MV-4-11 (cell line): ENCODE results near the gene TCP11L2.

Experiments
- DNase-seq: peaks from one replicate; lab custom pipeline; 2025; lab: John Stamatoyannopoulos, UW

TCP11L2 gene

GRCh38 chr12:106302401-106303201 is at the start of gene TCP11L2:
TSS of gene TCP11L2 (plus strand) at chr12:106302733. CDS start at chr12:106311076, 8,343 bp downstream.
- DNase-seq = peak; percentile 68

GRCh38 chr12:106254724-106255123 is 47.8 kb upstream of the TCP11L2 start:
- DNase-seq = no peak

GRCh38 chr12:106255493-106255892 is 47.0 kb upstream of the TCP11L2 start:
- no peak for DNase-seq

GRCh38 chr12:106255952-106256351 is 46.6 kb upstream of the TCP11L2 start:
- DNase-seq = no peak

- no peak for DNase-seq
Measured at GRCh38 chr12:106256524-106256923, 46.0 kb upstream of the TCP11L2 start.

- no peak for DNase-seq
Measured at GRCh38 chr12:106258226-106258625, 44.3 kb upstream of the TCP11L2 start.

GRCh38 chr12:106258935-106259334 is 43.6 kb upstream of the TCP11L2 start:
- no peak for DNase-seq

- no peak for DNase-seq
Measured at GRCh38 chr12:106265116-106265515, 37.4 kb upstream of the TCP11L2 start.

GRCh38 chr12:106267535-106267934 is 35.0 kb upstream of the TCP11L2 start:
- peak; percentile 91 for DNase-seq

GRCh38 chr12:106269150-106269771 is 33.3 kb upstream of the TCP11L2 start:
- DNase-seq = peak; percentile 64

GRCh38 chr12:106271575-106272505 is 30.7 kb upstream of the TCP11L2 start:
- no peak for DNase-seq

GRCh38 chr12:106273491-106273890 is 29.0 kb upstream of the TCP11L2 start:
- DNase-seq = peak; percentile 46

- no peak for DNase-seq
Measured at GRCh38 chr12:106274012-106274411, 28.5 kb upstream of the TCP11L2 start.

- no peak for DNase-seq
Measured at GRCh38 chr12:106274575-106275121, 27.9 kb upstream of the TCP11L2 start.

- no peak for DNase-seq
Measured at GRCh38 chr12:106275458-106275857, 27.1 kb upstream of the TCP11L2 start.

- peak; percentile 80 for DNase-seq
Measured at GRCh38 chr12:106276032-106276740, 26.3 kb upstream of the TCP11L2 start.

- no peak for DNase-seq
Measured at GRCh38 chr12:106280106-106280505, 22.4 kb upstream of the TCP11L2 start.

GRCh38 chr12:106281056-106281782 is 21.3 kb upstream of the TCP11L2 start:
- DNase-seq = no peak

GRCh38 chr12:106281804-106282203 is 20.7 kb upstream of the TCP11L2 start:
- no peak for DNase-seq

GRCh38 chr12:106282457-106283097 is 20.0 kb upstream of the TCP11L2 start:
- peak; percentile 61 for DNase-seq
